Posterior cingulate gyrus (tissue), 11 donors: ENCODE measurements around the gene PDCD1.
"Not testable (repeated sequence)": the region's sequence is repeated elsewhere in the genome, so short reads cannot be mapped to it uniquely, and the experiment has no call there.

Experiments
- DNase-seq, 10 donors: peaks; one replicate each; pipeline versions ENCODE4 v3.0.0 to v3.0.0-alpha.2; 2020 to 2021; ENCODE audit warnings: mixed read lengths in 3 of 10
- intact Hi-C: fragments of 100-400 bp; cut with DNase I; formaldehyde crosslinking; loops from one replicate; pipeline ENCODE4 v1.15.1; 2023

PDCD1 gene

GRCh38 chr2:241818229-241818942 is 40.3 kb downstream of the PDCD1 start:
- DNase-seq, result peak in 2 of 10 donors; percentile 67 to 82
- intact Hi-C loops, result no loop called here

DNA sequence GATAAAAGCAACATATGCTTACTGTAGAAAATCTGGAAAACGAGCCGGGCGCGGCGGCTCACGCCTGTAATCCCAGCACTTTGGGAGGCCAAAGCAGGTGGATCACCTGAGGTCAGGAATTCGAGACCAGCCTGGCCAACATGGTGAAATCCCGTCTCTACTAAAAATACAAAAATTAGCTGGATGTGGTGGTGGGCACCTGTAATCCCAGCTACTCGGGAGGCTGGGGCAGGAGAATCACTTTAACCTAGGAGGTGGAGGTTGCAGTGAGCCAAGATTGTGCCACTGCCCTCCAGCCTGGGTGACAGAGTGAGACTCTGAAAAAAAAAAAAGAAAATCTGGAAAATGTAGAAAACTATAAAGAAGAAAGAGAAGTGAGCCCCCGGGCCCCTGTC is 40.9 kb downstream of the PDCD1 start:
- intact Hi-C loops, DNase-seq: not testable (repeated sequence)

GRCh38 chr2:241817126-241817820 is 41.4 kb downstream of the PDCD1 start:
- peak in 1 of 10 donors; percentile 77 for DNase-seq
- intact Hi-C loops, result no loop called here

DNA sequence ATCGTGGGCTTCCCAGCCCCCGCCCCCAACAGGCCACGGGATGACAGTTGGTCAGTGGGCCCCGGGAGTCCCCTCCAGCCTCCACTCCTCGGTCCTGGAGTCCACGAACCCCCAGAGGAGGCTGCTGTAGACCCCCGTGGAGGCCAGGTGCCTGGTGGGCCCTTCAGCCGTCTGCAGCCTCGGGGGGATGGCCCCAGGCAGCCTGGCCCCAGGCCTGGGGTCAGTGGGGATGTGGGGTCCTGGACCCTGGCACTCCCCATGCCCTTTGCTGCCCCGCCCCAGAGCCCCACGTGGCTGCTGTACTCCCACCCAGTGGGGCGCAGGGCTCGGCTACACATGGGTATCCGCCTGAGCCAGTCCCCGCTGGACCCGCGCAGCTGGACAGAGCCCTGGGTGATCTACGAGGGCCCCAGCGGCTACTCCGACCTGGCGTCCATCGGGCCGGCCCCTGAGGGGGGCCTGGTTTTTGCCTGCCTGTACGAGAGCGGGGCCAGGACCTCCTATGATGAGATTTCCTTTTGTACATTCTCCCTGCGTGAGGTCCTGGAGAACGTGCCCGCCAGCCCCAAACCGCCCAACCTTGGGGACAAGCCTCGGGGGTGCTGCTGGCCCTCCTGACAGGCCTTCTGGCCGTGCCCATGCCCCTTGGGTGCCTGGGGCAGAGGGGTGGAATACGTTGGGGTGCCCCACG is 42.1 kb downstream of the PDCD1 start:
- peak in 1 of 10 donors; percentile 67 for DNase-seq
- intact Hi-C loops, result no loop called here

- DNase-seq, result peak in 3 of 10 donors; percentile 69 to 77 (median 76)
These were observed 42.9 kb downstream of the PDCD1 start for GRCh38 chr2:241815477-241816430.

GRCh38 chr2:241814643-241815476 is 43.8 kb downstream of the PDCD1 start:
- intact Hi-C loops, result no loop called here
- peak in 3 of 10 donors; percentile 59 to 73 (median 73) for DNase-seq

More at GRCh38 chr2:241815477-241816430, 42.9 kb downstream of the PDCD1 start:
- intact Hi-C loops, result no loop called here

DNA sequence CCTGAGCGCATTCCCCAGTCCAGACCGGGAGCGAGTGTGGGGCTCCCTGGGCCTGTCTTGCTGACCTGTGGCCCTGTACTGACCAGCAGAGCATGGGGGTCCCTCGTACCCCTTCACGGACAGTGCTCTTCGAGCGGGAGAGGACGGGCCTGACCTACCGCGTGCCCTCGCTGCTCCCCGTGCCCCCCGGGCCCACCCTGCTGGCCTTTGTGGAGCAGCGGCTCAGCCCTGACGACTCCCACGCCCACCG is 44.4 kb downstream of the PDCD1 start:
- intact Hi-C loops, result no loop called here
- no peak for DNase-seq

DNA sequence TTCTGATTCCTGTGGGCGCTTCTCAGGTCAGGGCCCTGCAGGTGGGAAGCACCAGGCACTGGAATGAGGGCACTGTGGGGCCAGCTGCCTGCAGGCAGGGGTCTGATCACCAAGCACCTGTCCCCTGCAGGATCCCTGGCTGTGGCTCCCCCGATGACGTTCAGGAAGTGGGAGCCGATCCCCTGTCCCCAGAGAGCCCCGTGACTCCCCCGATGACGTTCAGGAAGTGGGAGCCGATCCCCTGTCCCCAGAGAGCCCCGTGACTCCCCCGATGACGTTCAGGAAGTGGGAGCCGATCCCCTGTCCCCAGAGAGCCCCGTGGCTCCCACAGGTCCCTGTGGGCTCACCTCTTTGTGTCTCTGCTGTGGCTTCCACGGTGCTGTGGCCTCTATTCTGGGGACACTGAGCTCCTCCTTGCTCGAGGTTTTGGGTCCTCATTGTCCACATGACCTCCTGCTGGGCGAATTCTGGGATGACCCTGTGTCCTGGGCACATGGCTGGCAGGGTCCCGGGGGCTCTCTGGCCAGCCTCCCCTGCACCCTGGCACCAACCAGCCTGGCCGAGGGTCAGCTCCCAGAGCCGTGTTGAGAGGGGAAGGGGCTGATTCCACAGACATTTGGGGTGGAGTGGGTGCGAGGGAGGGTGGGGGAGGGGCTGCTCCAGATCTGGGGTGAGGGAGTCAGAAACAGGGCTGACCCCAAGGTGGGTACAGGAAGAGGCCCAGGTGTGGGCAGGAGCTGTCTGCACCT is 44.9 kb downstream of the PDCD1 start:
- DNase-seq, result peak in 2 of 10 donors; percentile 66 to 68
- intact Hi-C loops, result no loop called here

DNA sequence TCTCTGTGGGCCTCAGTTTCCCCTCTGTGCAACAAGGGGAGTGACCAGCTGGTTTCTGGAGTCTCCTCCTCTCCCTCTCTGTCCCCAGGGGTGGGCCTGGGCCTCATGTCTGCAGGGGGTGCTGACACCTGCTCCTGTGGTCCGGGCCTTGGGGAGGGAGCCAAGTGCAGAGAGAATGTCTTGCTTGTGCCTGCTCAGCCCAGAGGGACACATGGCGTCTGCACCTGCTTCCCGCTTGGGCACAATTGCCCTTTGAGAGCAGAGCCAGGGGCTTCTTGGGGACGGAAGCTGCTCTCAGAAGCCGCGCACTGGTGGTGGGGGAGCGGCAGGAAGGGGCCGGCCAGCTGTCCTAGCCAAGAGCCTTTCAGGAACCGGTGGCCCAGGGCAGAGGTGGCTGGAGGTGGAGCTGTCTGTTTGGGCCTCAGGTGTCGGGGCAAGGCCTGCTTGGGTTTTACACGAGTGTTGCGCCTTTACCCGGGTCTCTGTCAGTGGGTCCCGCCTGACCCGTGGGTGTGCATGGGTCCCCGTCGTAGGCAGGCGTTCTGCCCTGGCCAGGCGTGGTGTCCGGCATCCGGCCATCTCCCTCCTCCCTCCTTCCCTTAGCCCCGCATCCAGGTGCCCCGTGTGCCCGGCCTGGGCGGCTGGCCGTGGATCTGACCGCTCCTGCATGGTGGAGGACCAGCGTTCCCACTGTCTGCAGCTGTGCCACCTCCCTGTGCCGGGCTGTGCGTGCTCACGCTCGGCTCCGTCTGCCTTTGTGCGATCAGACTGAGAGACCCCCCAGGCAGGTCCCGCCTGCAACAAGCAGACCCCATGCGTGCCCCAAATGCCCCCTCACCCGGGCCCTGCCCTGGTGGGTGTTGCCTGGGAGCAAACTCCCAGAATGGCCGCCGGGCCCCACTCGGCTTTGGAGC is 45.7 kb downstream of the PDCD1 start:
- intact Hi-C loops, result no loop called here
- DNase-seq, result peak in 7 of 10 donors; percentile 36 to 92 (median 60)

DNA sequence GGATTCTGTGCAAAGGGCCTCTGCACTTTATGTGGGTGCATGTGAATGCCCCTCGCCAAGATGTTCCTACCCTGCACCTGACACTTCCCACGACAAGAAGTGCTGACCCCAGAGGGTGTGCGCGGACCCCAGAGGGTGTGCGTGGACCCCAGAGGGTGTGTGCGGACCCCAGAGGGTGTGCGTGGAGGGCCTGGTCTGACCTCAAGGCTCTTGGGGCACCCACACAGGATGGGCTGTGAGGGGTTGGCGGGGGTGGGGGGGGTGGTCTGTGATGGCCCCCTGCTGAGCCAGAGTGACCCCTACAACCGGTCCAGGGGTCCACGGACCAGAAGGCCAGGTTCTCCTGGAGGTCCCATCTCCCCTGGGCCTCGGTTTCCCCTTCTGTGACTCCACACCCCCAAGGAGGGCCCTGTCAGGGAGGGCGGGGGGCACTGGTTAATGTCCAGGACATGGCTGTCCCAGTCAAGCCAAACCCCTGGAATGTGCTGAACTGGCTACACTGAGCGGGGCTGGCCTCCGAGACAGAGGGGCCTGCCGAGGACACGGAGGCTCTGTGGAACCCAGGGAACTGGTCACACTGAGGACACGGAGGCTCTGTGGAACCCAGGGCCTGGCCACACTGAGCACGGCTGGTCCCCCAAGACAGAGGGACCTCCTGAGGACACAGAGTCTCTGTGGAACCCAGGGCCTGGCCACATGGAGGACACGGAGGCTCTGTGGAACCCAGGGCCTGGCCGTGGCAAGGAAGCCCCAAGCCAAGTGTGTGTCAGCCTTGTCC is 46.6 kb downstream of the PDCD1 start:
- intact Hi-C loops, result no loop called here
- DNase-seq, result peak in 2 of 10 donors; percentile 67 to 78

DNA sequence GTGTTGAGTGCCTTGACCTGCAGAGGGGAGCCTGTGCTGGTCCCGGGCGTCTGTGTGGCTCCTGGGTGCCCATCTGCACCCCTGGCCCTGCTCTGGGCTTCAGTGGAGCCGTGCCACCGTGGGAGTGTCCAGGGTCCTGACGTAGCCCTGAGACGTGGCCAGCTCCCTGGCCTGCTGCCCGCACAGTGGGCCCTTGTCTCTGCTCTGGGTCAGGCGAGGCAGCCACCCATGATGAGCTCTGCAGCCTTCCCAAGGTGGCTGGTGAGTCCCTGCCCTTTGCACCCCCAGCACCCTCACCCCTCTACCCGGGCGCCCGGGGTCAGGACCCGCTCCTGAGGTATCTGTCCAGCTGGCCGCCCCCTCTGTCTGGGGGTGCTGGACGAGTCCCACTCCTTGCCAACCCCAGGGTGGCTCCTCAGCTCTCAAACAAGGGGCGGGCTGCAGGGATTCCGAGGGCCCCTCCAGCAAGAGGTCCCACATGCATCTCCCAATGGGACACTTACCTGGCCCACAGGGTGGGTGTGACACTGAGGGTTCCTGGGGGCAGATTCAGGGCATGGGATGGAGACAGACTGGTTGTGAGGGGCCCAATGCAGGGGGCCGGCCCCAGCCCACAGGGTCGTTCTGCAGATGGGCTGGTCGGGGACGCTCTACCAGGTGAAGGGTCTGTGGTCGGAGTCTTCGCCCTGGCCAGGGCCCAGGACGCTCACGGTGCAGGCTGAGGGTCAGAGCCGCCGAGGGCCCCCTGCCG is 47.3 kb downstream of the PDCD1 start:
- intact Hi-C loops, result no loop called here
- peak in 9 of 10 donors; percentile 52 to 94 (median 74) for DNase-seq

- intact Hi-C loops, result no loop called here
- peak; percentile 38 to 97 (median 76) for DNase-seq
These were observed 48.1 kb downstream of the PDCD1 start for GRCh38 chr2:241810307-241811200.

- DNase-seq, result peak in 3 of 10 donors; percentile 10 to 78 (median 75)
- intact Hi-C loops, result no loop called here
These were observed 49.0 kb downstream of the PDCD1 start for GRCh38 chr2:241809383-241810306.

GRCh38 chr2:241808721-241809382 is 49.8 kb downstream of the PDCD1 start, which contains the start of gene NEU4:
Gene NEU4 (plus strand): TSS chr2:241809193. CDS start chr2:241814485, 5,292 bp downstream.
- intact Hi-C loops, result no loop called here

More at GRCh38 chr2:241808721-241809382, 49.8 kb downstream of the PDCD1 start, which contains the start of gene NEU4:
- DNase-seq, result peak in 5 of 10 donors; percentile 10 to 81 (median 28)
